Fibroblast of pulmonary artery (primary cell): ENCODE measurements around the gene PRKG1.

Experiments
- DNase-seq: peaks from one replicate; pipeline ENCODE4 v3.0.0-alpha.2; 2010; ENCODE audit warnings: low read depth
- H3K4me3 ChIP-seq: replicated peaks from 2 replicates; pipeline ENCODE4 v1.5.1; 2011; ENCODE audit warnings: low read depth, mild to moderate bottlenecking, control low read depth, low read length, moderate library complexity
- TF ChIP-seq, protein P1 (sequence below): IDR thresholded peaks from 2 replicates; pipeline ENCODE4 v1.5.1; 2011; ENCODE audit warnings: mild to moderate bottlenecking, control low read depth, low read length, inconsistent platforms; ENCODE audit errors: missing control alignments

Gene PRKG1

GRCh38 chr10:51045871-51046270, 28.4 kb upstream of the PRKG1 start:
- H3K4me3 ChIP-seq, result no peak overlapping the region
- TF ChIP-seq, protein P1, sequence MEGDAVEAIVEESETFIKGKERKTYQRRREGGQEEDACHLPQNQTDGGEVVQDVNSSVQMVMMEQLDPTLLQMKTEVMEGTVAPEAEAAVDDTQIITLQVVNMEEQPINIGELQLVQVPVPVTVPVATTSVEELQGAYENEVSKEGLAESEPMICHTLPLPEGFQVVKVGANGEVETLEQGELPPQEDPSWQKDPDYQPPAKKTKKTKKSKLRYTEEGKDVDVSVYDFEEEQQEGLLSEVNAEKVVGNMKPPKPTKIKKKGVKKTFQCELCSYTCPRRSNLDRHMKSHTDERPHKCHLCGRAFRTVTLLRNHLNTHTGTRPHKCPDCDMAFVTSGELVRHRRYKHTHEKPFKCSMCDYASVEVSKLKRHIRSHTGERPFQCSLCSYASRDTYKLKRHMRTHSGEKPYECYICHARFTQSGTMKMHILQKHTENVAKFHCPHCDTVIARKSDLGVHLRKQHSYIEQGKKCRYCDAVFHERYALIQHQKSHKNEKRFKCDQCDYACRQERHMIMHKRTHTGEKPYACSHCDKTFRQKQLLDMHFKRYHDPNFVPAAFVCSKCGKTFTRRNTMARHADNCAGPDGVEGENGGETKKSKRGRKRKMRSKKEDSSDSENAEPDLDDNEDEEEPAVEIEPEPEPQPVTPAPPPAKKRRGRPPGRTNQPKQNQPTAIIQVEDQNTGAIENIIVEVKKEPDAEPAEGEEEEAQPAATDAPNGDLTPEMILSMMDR, result no peak
- DNase-seq, result no peak

- DNase-seq, result no peak
- TF ChIP-seq, protein P1, result no peak
- no peak overlapping the region for H3K4me3 ChIP-seq
Measured at GRCh38 chr10:51046654-51047053, 27.6 kb upstream of the PRKG1 start.

GRCh38 chr10:51047857-51048256, 26.4 kb upstream of the PRKG1 start:
- DNase-seq, result peak; percentile 28
- TF ChIP-seq, protein P1, result peak; percentile 22
- no peak overlapping the region for H3K4me3 ChIP-seq

GRCh38 chr10:51048792-51049191, 25.5 kb upstream of the PRKG1 start:
- TF ChIP-seq, protein P1, result no peak
- no peak for DNase-seq
- no peak overlapping the region for H3K4me3 ChIP-seq

- DNase-seq, result no peak
- TF ChIP-seq, protein P1, result no peak
- no peak overlapping the region for H3K4me3 ChIP-seq
Measured at GRCh38 chr10:51052163-51052562, 22.1 kb upstream of the PRKG1 start.

DNA sequence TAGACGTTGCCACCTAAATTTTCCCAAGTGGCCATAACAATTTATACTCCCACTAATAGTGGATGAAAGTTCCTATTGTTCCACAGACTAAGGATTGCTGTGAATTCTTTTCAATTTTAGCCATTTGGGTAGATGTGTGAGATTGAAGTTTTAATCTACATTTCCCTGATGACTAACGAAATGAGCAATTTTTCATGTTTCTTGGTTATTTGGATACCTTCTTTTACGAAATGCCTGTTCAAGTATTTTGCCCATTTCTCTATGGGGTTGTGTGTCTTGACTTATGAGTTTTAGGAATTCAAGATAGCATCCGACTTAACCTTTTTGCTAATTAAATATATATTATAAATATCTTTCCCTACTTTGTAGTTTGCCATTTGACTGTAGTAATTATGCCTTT, 16.4 kb upstream of the PRKG1 start:
- no peak overlapping the region for H3K4me3 ChIP-seq
- TF ChIP-seq, protein P1, result no peak
- DNase-seq, result no peak

GRCh38 chr10:51063166-51063565, 11.1 kb upstream of the PRKG1 start:
- H3K4me3 ChIP-seq, result no peak overlapping the region
- no peak for DNase-seq
- TF ChIP-seq, protein P1, result no peak
